A549 (cell line): ENCODE measurements around the gene MLST8. TPM values are rescaled to one million over a fixed set of nuclear protein-coding genes. Genes with fewer than 3 reads are reported as not detected.
A peak's percentile ranks its signal among the peaks of the same experiment; 100 is the strongest.

Experiments used
- ATAC-seq, 2 experiments: fragments of 200-7000 bp in 1 of 2; fragments of >200 bp in 1 of 2; cut with Nextera tagmentation in 1 of 2; cut with Tn5 transposase in 1 of 2; 3 replicates each; pipeline versions ENCODE4 v1.8.0 to v1.9.1; 2018 to 2020; ENCODE audit warnings: mild to moderate bottlenecking in 1 of 2, moderate library complexity in 1 of 2
- CTCF ChIA-PET: fragments of 300-600 bp; sonication (Branson Sonifier 250); formaldehyde crosslinking; extraction: SDS; loops from one replicate; lab custom pipeline; 2021; ENCODE audit warnings: antibody characterized with exemption, inconsistent platforms; lab: Yijun Ruan, JAX
- POLR2A ChIA-PET: fragments of 350-600 bp; formaldehyde crosslinking; extraction: SDS; loops from one replicate; lab custom pipeline; 2021; ENCODE audit warnings: antibody characterized with exemption, inconsistent platforms; lab: Yijun Ruan, JAX
- DNase-seq, 2 experiments: peaks; one replicate each; pipeline versions ENCODE4 v3.0.0 to v3.0.0-alpha.2; 2011 to 2016; ENCODE audit warnings: low read depth in 1 of 2, low spot score in 1 of 2
- FAIRE-seq: peaks from 2 replicates; lab custom pipeline; 2011; peaks lifted over from hg19 to GRCh38; lab: Jason Lieb, UNC
- H3K27ac ChIP-seq, 2 experiments: fragments of >200 bp; sonication (Bioruptor Twin); formaldehyde crosslinking; 3 replicates each; pipeline ENCODE4 v1.5.1; 2016 to 2017
- H3K4me1 ChIP-seq: fragments of >200 bp; sonication (Bioruptor Twin); formaldehyde crosslinking; 3 replicates; pipeline ENCODE4 v1.6.1; 2016
- H3K4me2 ChIP-seq: fragments of >200 bp; sonication (Bioruptor Twin); formaldehyde crosslinking; 3 replicates; pipeline ENCODE4 v1.6.1; 2016
- H3K4me3 ChIP-seq: fragments of >200 bp; sonication (Bioruptor Twin); formaldehyde crosslinking; 3 replicates; pipeline ENCODE4 v1.5.1; 2016
- H3K9me3 ChIP-seq: fragments of >200 bp; sonication (Bioruptor Twin); formaldehyde crosslinking; 3 replicates; pipeline ENCODE4 v1.6.1; 2016
- CBX2 ChIP-seq: fragments of 200-600 bp; sonication (generic); IDR thresholded peaks from 2 replicates; pipeline ENCODE4 v1.6.1; 2016; ENCODE audit warnings: low read depth, mild to moderate bottlenecking, borderline replicate concordance
- CBX8 ChIP-seq: fragments of 200-600 bp; sonication (generic); IDR thresholded peaks from 2 replicates; pipeline ENCODE4 v1.6.1; 2016
- E2F6 ChIP-seq: IDR thresholded peaks from 2 replicates; pipeline ENCODE4 v1.6.1; 2012; ENCODE audit warnings: low read depth, borderline replicate concordance
- EHF ChIP-seq: fragments of 250-450 bp; sonication (Bioruptor Pico); IDR thresholded peaks from 2 replicates; pipeline ENCODE4 v1.5.0; 2020; ENCODE audit warnings: mild to moderate bottlenecking
- EHMT2 ChIP-seq: fragments of 200-600 bp; sonication (generic); IDR thresholded peaks from 2 replicates; pipeline ENCODE4 v1.6.1; 2016; ENCODE audit warnings: antibody characterized with exemption, low read depth, mild to moderate bottlenecking, moderate library complexity
- ESRRA ChIP-seq: fragments of 150-350 bp; IDR thresholded peaks from 2 replicates; pipeline ENCODE4 v1.6.1; 2014; ENCODE audit warnings: mild to moderate bottlenecking, low read length, borderline replicate concordance
- HOXA7 ChIP-seq: fragments of 250-450 bp; sonication (Bioruptor Pico); IDR thresholded peaks from 2 replicates; pipeline ENCODE4 v1.5.0; 2020; ENCODE audit warnings: mild to moderate bottlenecking, moderate library complexity
- MAFK ChIP-seq: fragments of 450-650 bp; IDR thresholded peaks from 2 replicates; pipeline ENCODE4 v1.6.1; 2014; ENCODE audit not compliant: partially characterized antibody
- POLR2AphosphoS2 ChIP-seq: conservative IDR thresholded peaks from 2 replicates; pipeline ENCODE4 v1.6.1; 2012; ENCODE audit warnings: low read length, improper control_type of control experiment, inconsistent platforms
- RAD21 ChIP-seq, 2 experiments: fragments of >200 bp in 1 of 2; sonication (Bioruptor Twin) in 1 of 2; formaldehyde crosslinking in 1 of 2; IDR thresholded peaks in 1 of 2; conservative IDR thresholded peaks in 1 of 2; 2 replicates in 1 of 2; 3 replicates in 1 of 2; pipeline ENCODE4 v1.6.1; 2012 to 2018; ENCODE audit warnings: inconsistent platforms in 1 of 2
- REST ChIP-seq: fragments of 200-600 bp; sonication (generic); IDR thresholded peaks from 2 replicates; pipeline ENCODE4 v1.6.1; 2016; ENCODE audit warnings: antibody characterized with exemption, mild to moderate bottlenecking, moderate library complexity
- SMC3 ChIP-seq: fragments of >200 bp; sonication (Bioruptor Twin); formaldehyde crosslinking; IDR thresholded peaks from 3 replicates; pipeline ENCODE4 v1.6.1; 2018; ENCODE audit warnings: inconsistent platforms
- SREBF2 ChIP-seq: fragments of 450-650 bp; IDR thresholded peaks from 2 replicates; pipeline ENCODE4 v1.6.1; 2014; ENCODE audit warnings: mild to moderate bottlenecking, moderate library complexity
- TP53 ChIP-seq: fragments of 250-450 bp; sonication (Bioruptor Pico); IDR thresholded peaks from 2 replicates; pipeline ENCODE4 v1.5.0; 2021; ENCODE audit warnings: mild to moderate bottlenecking, moderate library complexity
- WGBS: methylation state at CpG from one replicate; pipeline ENCODE4 v1.1.6; 2017; ENCODE audit errors: missing lambda C conversion rate; 5-methylcytosine and 5-hydroxymethylcytosine counted together
- polyA plus RNA-seq, 4 experiments: library from polyadenylated mRNA; depleted of rRNA in 3 of 4; stranded (reverse); fragments of >200 nt; fragmentation: RNase III in 1 of 4; extraction: RNeasy Plus Mini Kit Qiagen cat#74134 plus additional on column Dnase treatment in 1 of 4; gene quantifications; 2 replicates in 3 of 4; 3 replicates in 1 of 4; pipeline ENCODE4 v1.2.3, GENCODE V29; 2011 to 2017
- TF ChIP-seq, protein P1 (sequence below): IDR thresholded peaks from 2 replicates; pipeline ENCODE4 v1.6.1; 2012
- TF ChIP-seq, protein P2 (sequence below): fragments of 150-350 bp; IDR thresholded peaks from 2 replicates; pipeline ENCODE4 v1.6.1; 2014; ENCODE audit warnings: low read depth, mild to moderate bottlenecking, low read length

MLST8 gene
- polyA plus RNA-seq, 2 of the 4 experiments (the other 2 are of a cell fraction) = 46.8 to 53.9 TPM

DNA sequence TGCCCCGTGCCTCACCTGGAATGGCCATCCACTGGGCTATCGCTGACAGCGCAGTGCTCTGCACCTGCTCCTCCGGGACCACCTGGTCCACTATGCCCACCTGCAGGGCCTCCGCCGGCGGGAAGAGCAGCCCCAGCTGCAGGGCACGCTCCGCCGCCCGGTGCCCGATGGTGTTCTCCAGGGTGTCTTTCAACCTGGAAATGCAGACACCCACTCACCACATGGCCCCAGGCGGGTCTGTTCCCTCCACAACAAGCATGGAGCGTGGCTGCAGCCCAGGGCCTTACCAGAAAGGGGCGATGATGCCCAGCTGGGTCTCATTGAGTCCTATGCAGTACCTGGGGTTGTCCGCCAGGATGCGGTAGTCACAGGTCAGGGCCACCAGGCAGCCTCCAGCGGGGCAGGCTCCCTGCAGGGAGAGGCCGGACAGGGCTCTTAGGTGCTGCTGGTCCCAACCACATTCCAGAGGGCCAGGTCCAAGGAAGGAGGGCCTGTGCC lies 37.8 kb downstream of the MLST8 start:
- Histone ChIP-seq H3K4me1 (no peaks in the 10 kb centered on the region), H3K27ac (no peak overlapping the region), H3K4me2 (no peak overlapping the region), H3K9me3 (no peaks in the 10 kb centered on the region), H3K4me3 (no peak overlapping the region)
- peak; percentile 38 to 63 for ATAC-seq
- POLR2A ChIA-PET = interaction anchor here (1.3 kb wide), 1 partner anchor 8 kb away, joined by 4 read pairs; the partner anchor contains the start of gene ECI1
- DNase-seq = peak; percentile 41 to 70
- CTCF ChIA-PET = interaction anchor here (0.6 to 1.9 kb wide), 6 partner anchors 9 to 42 kb away, joined by 3 to 7 read pairs (median 3); partner anchors contain the start of gene ECI1
- no peak for FAIRE-seq
- WGBS = 83% methylated on average over 8 of the region's 19 CpGs
- TF ChIP-seq RAD21 (conservative IDR thresholded peaks at IDR 0.05 in 1 of 2, IDR thresholded peaks at IDR 0.05 in 1 of 2) (peak in 1 of 2 experiments; percentile 23; a peak in 1 of 5 replicates), EHMT2 (no peak)

GRCh38 chr16:2243781-2244180 lies 38.5 kb downstream of the MLST8 start:
- POLR2A ChIA-PET = interaction anchor here (1.3 kb wide), 1 partner anchor 8 kb away, joined by 4 read pairs; the partner anchor contains the start of gene ECI1
- FAIRE-seq = no peak

GRCh38 chr16:2244301-2244700 lies 39.0 kb downstream of the MLST8 start:
- Histone ChIP-seq H3K4me3 (no peak overlapping the region), H3K9me3 (no peaks in the 10 kb centered on the region), H3K4me2 (no peak overlapping the region), H3K27ac (no peak overlapping the region), H3K4me1 (no peaks in the 10 kb centered on the region)
- POLR2A ChIA-PET = no interaction called here
- CTCF ChIA-PET = interaction anchor here (1.0 kb wide), 1 partner anchor 257 kb away, joined by 3 read pairs; no protein-coding TSS in a partner anchor
- peak; percentile 36 to 56; a peak in 5 of 6 replicates for ATAC-seq
- no peak for FAIRE-seq
- TF ChIP-seq CBX2 (no peak), SREBF2 (no peak), HOXA7 (CRISPR knock-in tag) (no peak), SMC3 (no peak), MAFK (no peak), CBX8 (no peak), E2F6 (no peak), ESRRA (no peak), REST (no peak), TP53 (CRISPR knock-in tag) (no peak), EHF (CRISPR knock-in tag) (no peak)
- TF ChIP-seq, protein P1, sequence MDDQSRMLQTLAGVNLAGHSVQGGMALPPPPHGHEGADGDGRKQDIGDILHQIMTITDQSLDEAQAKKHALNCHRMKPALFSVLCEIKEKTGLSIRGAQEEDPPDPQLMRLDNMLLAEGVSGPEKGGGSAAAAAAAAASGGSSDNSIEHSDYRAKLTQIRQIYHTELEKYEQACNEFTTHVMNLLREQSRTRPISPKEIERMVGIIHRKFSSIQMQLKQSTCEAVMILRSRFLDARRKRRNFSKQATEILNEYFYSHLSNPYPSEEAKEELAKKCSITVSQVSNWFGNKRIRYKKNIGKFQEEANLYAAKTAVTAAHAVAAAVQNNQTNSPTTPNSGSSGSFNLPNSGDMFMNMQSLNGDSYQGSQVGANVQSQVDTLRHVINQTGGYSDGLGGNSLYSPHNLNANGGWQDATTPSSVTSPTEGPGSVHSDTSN = no peak
- TF ChIP-seq, protein P2, sequence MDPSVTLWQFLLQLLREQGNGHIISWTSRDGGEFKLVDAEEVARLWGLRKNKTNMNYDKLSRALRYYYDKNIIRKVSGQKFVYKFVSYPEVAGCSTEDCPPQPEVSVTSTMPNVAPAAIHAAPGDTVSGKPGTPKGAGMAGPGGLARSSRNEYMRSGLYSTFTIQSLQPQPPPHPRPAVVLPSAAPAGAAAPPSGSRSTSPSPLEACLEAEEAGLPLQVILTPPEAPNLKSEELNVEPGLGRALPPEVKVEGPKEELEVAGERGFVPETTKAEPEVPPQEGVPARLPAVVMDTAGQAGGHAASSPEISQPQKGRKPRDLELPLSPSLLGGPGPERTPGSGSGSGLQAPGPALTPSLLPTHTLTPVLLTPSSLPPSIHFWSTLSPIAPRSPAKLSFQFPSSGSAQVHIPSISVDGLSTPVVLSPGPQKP = no peak
- TF ChIP-seq, all 56 proteins: peak for 0
- 87% methylated on average over 15 of the region's 17 CpGs for WGBS
- DNase-seq = no peak

More at GRCh38 chr16:2243781-2244180, 38.5 kb downstream of the MLST8 start:
- H3K4me2 ChIP-seq = no peak overlapping the region
- ATAC-seq = peak in 1 of 2 experiments; percentile 11; a peak in 3 of 6 replicates
- no peaks in the 10 kb centered on the region for H3K9me3 ChIP-seq
- CTCF ChIA-PET = interaction anchor here (1.0 kb wide), 1 partner anchor 258 kb away, joined by 3 read pairs; no protein-coding TSS in a partner anchor
- no peaks in the 10 kb centered on the region for H3K4me1 ChIP-seq
- peak; percentile 18; the same call in 1 of the 2 replicates for TF ChIP-seq POLR2AphosphoS2
- no peak for TF ChIP-seq EHF (CRISPR knock-in tag)
- no peak overlapping the region for H3K4me3 ChIP-seq
- WGBS = 94% methylated on average over 11 of the region's 11 CpGs
- DNase-seq = no peak
- no peak overlapping the region for H3K27ac ChIP-seq
